ENCODE results near the gene PUS10. TPM values are rescaled to one million over a fixed set of nuclear protein-coding genes. Genes with fewer than 3 reads are reported as not detected.

Gene PUS10
- total RNA-seq, 2 experiments from 2014 or later = 3.3 to 7.5 TPM

DNA sequence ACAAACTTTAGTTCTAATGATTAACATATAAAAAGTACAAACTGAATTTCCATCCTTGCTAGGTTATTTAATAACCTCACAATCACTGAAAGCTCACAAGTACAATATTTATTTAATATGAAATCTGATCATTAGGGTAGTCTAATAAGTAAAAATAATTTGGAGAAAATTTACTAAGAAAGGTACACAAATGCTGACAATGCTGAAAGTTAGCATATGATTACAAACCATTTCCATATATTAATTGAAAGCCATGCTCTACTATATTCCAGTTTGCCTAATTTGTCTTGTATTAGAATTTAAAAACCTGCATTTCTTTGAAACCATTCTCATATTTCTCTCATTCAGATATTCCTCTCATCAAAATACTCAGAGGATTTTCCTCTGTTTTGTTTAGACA is 8.7 kb downstream of the PUS10 start:
- Histone ChIP-seq H4K20me1 (ENCODE audit: insufficient read depth, low read length) (no peaks in the 10 kb centered on the region), H3K4me3 (ENCODE audit: low read depth, low read length, poor library complexity, severe bottlenecking) (no peak overlapping the region), H3K79me2 (ENCODE audit: insufficient read depth, low read depth, low read length) (no peaks in the 10 kb centered on the region), H3K27ac (ENCODE audit: low read depth, low read length, poor library complexity, severe bottlenecking) (no peak overlapping the region), H3K4me1 (ENCODE audit: insufficient read depth, low read length, poor library complexity, severe bottlenecking) (no peaks in the 10 kb centered on the region), H3K36me3 (ENCODE audit: insufficient read depth, low read length) (no peaks in the 10 kb centered on the region), H2AFZ (ENCODE audit: low read length) (no peak overlapping the region), H3K9me3 (ENCODE audit: low read length) (no peaks in the 10 kb centered on the region), H3K9me2 (ENCODE audit: insufficient read depth, low read length) (no peaks in the 10 kb centered on the region), H3K4me2 (ENCODE audit: low read length) (no peak overlapping the region)
- BruUV-seq (replicated peaks) = no TSS peak
- intact Hi-C loops (cut with micrococcal nuclease; ENCODE audit: unreplicated experiment) = no loop called here
- TF ChIP-seq, protein P1, sequence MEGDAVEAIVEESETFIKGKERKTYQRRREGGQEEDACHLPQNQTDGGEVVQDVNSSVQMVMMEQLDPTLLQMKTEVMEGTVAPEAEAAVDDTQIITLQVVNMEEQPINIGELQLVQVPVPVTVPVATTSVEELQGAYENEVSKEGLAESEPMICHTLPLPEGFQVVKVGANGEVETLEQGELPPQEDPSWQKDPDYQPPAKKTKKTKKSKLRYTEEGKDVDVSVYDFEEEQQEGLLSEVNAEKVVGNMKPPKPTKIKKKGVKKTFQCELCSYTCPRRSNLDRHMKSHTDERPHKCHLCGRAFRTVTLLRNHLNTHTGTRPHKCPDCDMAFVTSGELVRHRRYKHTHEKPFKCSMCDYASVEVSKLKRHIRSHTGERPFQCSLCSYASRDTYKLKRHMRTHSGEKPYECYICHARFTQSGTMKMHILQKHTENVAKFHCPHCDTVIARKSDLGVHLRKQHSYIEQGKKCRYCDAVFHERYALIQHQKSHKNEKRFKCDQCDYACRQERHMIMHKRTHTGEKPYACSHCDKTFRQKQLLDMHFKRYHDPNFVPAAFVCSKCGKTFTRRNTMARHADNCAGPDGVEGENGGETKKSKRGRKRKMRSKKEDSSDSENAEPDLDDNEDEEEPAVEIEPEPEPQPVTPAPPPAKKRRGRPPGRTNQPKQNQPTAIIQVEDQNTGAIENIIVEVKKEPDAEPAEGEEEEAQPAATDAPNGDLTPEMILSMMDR (conservative IDR thresholded peaks at IDR 0.05; ENCODE audit: low read length) = no peak
- no peak for TF ChIP-seq EZH2phosphoT487 (IDR thresholded peaks at IDR 0.05; ENCODE audit: borderline replicate concordance, low read depth, low read length)
- DNase-seq (ENCODE audit: low spot score) = no peak
- ChIA-PET CTCF (ENCODE audit: unreplicated experiment) (no interaction called here), POLR2A (no interaction called here)

DNA sequence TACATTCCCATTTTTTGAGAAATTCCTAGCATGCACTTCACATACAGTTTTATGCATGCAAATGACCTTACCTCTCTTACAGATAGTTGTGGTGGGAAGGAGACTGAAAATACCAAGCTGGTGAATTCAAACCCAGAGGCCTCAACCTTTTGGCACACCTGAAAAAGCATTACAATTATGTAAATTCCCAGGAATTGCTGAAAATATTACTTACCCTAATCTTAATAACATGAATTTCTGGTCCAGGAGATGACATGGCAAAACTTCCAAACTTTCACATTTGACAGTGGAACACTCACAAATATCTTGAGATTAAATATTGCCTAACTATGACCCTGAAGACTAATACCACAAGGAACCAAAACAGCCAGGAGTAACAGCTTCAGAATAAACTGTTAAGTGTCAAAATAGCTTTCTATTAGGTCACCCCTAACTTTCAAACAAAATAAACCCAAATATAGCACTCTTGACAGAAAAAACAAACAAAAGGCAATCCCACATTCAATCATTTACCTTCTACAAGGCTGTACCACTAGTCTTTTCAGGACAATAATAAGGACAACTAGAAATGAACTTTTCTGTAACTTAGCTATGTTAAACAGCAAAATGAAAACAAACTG is 11.5 kb downstream of the PUS10 start:
- intact Hi-C loops (cut with micrococcal nuclease; ENCODE audit: unreplicated experiment) = no loop called here

DNA sequence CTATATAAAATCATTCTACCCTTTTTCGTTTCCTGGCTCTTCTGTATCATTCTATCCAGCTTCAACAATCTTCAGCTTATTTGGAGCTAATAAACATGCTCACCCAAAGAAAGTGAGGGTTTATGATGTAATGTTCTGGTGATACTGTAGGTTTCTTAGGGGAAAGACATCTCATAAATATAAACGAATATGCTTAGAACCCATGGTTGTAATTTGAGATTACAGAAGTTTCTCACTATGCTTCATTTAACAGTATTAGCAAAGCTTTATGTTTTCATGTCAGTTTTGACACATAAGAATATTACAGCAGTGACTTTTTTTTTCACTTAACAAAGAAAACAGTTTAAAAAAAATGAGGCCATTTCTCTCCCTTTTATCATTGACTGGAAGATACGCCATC is 12.3 kb downstream of the PUS10 start:
- Histone ChIP-seq H3K4me1 (ENCODE audit: insufficient read depth, low read length, poor library complexity, severe bottlenecking) (no peaks in the 10 kb centered on the region), H3K9me3 (ENCODE audit: low read length) (no peaks in the 10 kb centered on the region), H3K79me2 (ENCODE audit: insufficient read depth, low read depth, low read length) (no peaks in the 10 kb centered on the region), H3K9me2 (ENCODE audit: insufficient read depth, low read length) (no peaks in the 10 kb centered on the region), H3K4me3 (ENCODE audit: low read depth, low read length, poor library complexity, severe bottlenecking) (no peak overlapping the region), H3K36me3 (ENCODE audit: insufficient read depth, low read length) (no peaks in the 10 kb centered on the region), H3K27ac (ENCODE audit: low read depth, low read length, poor library complexity, severe bottlenecking) (no peak overlapping the region), H4K20me1 (ENCODE audit: insufficient read depth, low read length) (no peaks in the 10 kb centered on the region), H3K4me2 (ENCODE audit: low read length) (no peak overlapping the region), H2AFZ (ENCODE audit: low read length) (no peak overlapping the region)
- ChIA-PET CTCF (ENCODE audit: unreplicated experiment) (no interaction called here), POLR2A (interaction anchor here (0.6 to 2.1 kb wide), 5 partner anchors 11 to 197 kb away, joined by 3 to 6 read pairs (median 3); no protein-coding TSS in a partner anchor)
- intact Hi-C loops (cut with micrococcal nuclease; ENCODE audit: unreplicated experiment) = no loop called here
- TF ChIP-seq, protein P1 (conservative IDR thresholded peaks at IDR 0.05; ENCODE audit: low read length) = no peak
- no peak for TF ChIP-seq EZH2phosphoT487 (IDR thresholded peaks at IDR 0.05; ENCODE audit: borderline replicate concordance, low read depth, low read length)
- no TSS peak for BruUV-seq (replicated peaks)
- no peak for DNase-seq (ENCODE audit: low spot score)

More for the DNA sequence above, 11.5 kb downstream of the PUS10 start:
- H3K4me3 ChIP-seq (ENCODE audit: low read depth, low read length, poor library complexity, severe bottlenecking) = no peak overlapping the region
- DNase-seq (ENCODE audit: low spot score) = no peak
- no peak overlapping the region for H3K27ac ChIP-seq (ENCODE audit: low read depth, low read length, poor library complexity, severe bottlenecking)
- no peak for TF ChIP-seq EZH2phosphoT487 (IDR thresholded peaks at IDR 0.05; ENCODE audit: borderline replicate concordance, low read depth, low read length)
- TF ChIP-seq, protein P1 (conservative IDR thresholded peaks at IDR 0.05; ENCODE audit: low read length) = no peak
- no peaks in the 10 kb centered on the region for H3K79me2 ChIP-seq (ENCODE audit: insufficient read depth, low read depth, low read length)
- no peaks in the 10 kb centered on the region for H3K9me3 ChIP-seq (ENCODE audit: low read length)
- H4K20me1 ChIP-seq (ENCODE audit: insufficient read depth, low read length) = no peaks in the 10 kb centered on the region
- no peaks in the 10 kb centered on the region for H3K36me3 ChIP-seq (ENCODE audit: insufficient read depth, low read length)
- ChIA-PET POLR2A (interaction anchor here (0.6 to 2.1 kb wide), 7 partner anchors 10 to 651 kb away, joined by 3 to 5 read pairs (median 3); no protein-coding TSS in a partner anchor), CTCF (ENCODE audit: unreplicated experiment) (no interaction called here)
- H3K4me2 ChIP-seq (ENCODE audit: low read length) = no peak overlapping the region
- BruUV-seq (replicated peaks) = no TSS peak
- no peaks in the 10 kb centered on the region for H3K4me1 ChIP-seq (ENCODE audit: insufficient read depth, low read length, poor library complexity, severe bottlenecking)
- H3K9me2 ChIP-seq (ENCODE audit: insufficient read depth, low read length) = no peaks in the 10 kb centered on the region
- no peak overlapping the region for H2AFZ ChIP-seq (ENCODE audit: low read length)
